ENCODE data around the gene SORBS1. TPM values are rescaled to one million over a fixed set of nuclear protein-coding genes. Genes with fewer than 3 reads are reported as not detected.
A peak's percentile ranks its signal among the peaks of the same experiment; 100 is the strongest.

SORBS1 gene
- total and polyA plus RNA-seq, 9 of the 15 experiments (the other 6 are each of a cell fraction or from before 2014, with no cell fraction given), result 2.0 to 13.3 (median 6.5) TPM

GRCh38 chr10:95562341-95562965, 1.3 kb upstream of the SORBS1 start:
- intact Hi-C loops (cut with micrococcal nuclease), result no loop called here
- H3K4me3 ChIP-seq, result no peak overlapping the region
- no peak for ATAC-seq
- no peak for DNase-seq (ENCODE audit: extremely low read depth in 1 of 4, low spot score in 3 of 4)
- POLR2A ChIA-PET, result no interaction called here
- no TSS peak for BruUV-seq (replicated peaks)
- TF ChIP-seq BRD4 (IDR thresholded peaks at IDR 0.05) (no peak), ILF3 (IDR thresholded peaks at IDR 0.05; ENCODE audit: borderline replicate concordance) (no peak), CLOCK (CRISPR knock-in tag; IDR thresholded peaks at IDR 0.05; ENCODE audit: borderline replicate concordance) (no peak), ZNF184 (CRISPR knock-in tag; IDR thresholded peaks at IDR 0.05) (no peak), ZNF324 (CRISPR knock-in tag; IDR thresholded peaks at IDR 0.05) (no peak)
- CTCF ChIA-PET (ENCODE audit: low intra/inter-chr PET ratio), result interaction anchor here (0.6 kb wide), 1 partner anchor 24 kb away, joined by 4 read pairs; no protein-coding TSS in a partner anchor
- in situ Hi-C loops (cut with MboI), result no loop called here
- H3K4me2 ChIP-seq (ENCODE audit: insufficient read depth, low read length), result no peak overlapping the region
- H3K27ac ChIP-seq (ENCODE audit: extremely low read depth, low read depth, low read length), result no peak overlapping the region
- H3K9me3 ChIP-seq (replicated peaks; ENCODE audit: control insufficient read depth, insufficient read depth, low read depth, low read length), result no peaks in the 10 kb centered on the region; the same call in 1 of the 2 replicates
- peaks cover 8% of the 10 kb centered on the region; the same call in 2 of the 3 replicates for H3K79me2 ChIP-seq (ENCODE audit: control insufficient read depth, insufficient read depth, low read length)
- no peaks in the 10 kb centered on the region for H4K20me1 ChIP-seq (replicated peaks; ENCODE audit: control insufficient read depth, insufficient read depth, low read length)
- no peaks in the 10 kb centered on the region for H3K27me3 ChIP-seq (ENCODE audit: control insufficient read depth in 2 of 2, insufficient read depth in 2 of 2, low read length in 2 of 2)
- H3K36me3 ChIP-seq (ENCODE audit: control insufficient read depth, insufficient read depth, low read length), result no peaks in the 10 kb centered on the region
- 39% methylated on average over 7 of the region's 7 CpGs for WGBS (ENCODE audit: insufficient coverage, low coverage, missing lambda C conversion rate)
- H3K9ac ChIP-seq (ENCODE audit: insufficient read depth in 1 of 2, low read depth in 2 of 2, low read length in 2 of 2), result no peak overlapping the region
- H2AFZ ChIP-seq (ENCODE audit: low read depth, low read length), result 0 out of 2 replicates have a peak overlapping the region, but pooled peaks have one; percentile 19
- FAIRE-seq, result no peak
- H3K9me1 ChIP-seq (ENCODE audit: control insufficient read depth, insufficient read depth, low read length), result no peaks in the 10 kb centered on the region
- H3K4me1 ChIP-seq (replicated peaks in 1 of 2; ENCODE audit: control insufficient read depth in 2 of 2, insufficient read depth in 2 of 2, low read length in 2 of 2), result peaks cover 18% of the 10 kb centered on the region in 2 experiments; a peak in 4 of 5 replicates
